Left lung (tissue), 10 donors: Measurements from ENCODE around the gene DOHH. TPM values are rescaled to one million over a fixed set of nuclear protein-coding genes. Genes with fewer than 3 reads are reported as not detected.

ENCODE experiments used
- ATAC-seq: fragments of 200-7000 bp; cut with Tn5 transposase; one replicate; pipeline ENCODE4 v1.9.1; 2020; ENCODE audit warnings: moderate library complexity
- DNase-seq, 4 donors: peaks; one replicate each; pipeline ENCODE4 v3.0.0-alpha.2; 2013 to 2020
- H3K27ac ChIP-seq, 2 donors: fragments of 200-600 bp; sonication (generic) in 1 of 2; one replicate each; pipeline versions ENCODE4 v1.5.0 to v1.8.0; 2020 to 2021
- H3K27me3 ChIP-seq, 2 donors: fragments of 200-600 bp; sonication (generic) in 1 of 2; one replicate each; pipeline versions ENCODE4 v1.5.0 to v1.8.0; 2020 to 2021
- H3K36me3 ChIP-seq, 2 donors: fragments of 200-600 bp; sonication (generic) in 1 of 2; one replicate each; pipeline versions ENCODE4 v1.5.0 to v1.8.0; 2020 to 2021
- H3K4me1 ChIP-seq, 2 donors: fragments of 200-600 bp; one replicate each; pipeline ENCODE4 v1.8.0; 2021
- H3K4me3 ChIP-seq, 2 donors: fragments of 200-600 bp; sonication (generic) in 1 of 2; one replicate each; pipeline versions ENCODE4 v1.5.0 to v1.8.0; 2020 to 2021; ENCODE audit warnings: mild to moderate bottlenecking in 1 of 2
- H3K9me3 ChIP-seq, 2 donors: fragments of 200-600 bp; sonication (generic) in 1 of 2; one replicate each; pipeline versions ENCODE4 v1.5.0 to v1.8.0; 2020 to 2021
- CTCF ChIP-seq, 2 donors: fragments of 200-600 bp; sonication (generic) in 1 of 2; IDR thresholded peaks; one replicate each; pipeline versions ENCODE4 v1.5.0 to v1.8.0; 2021; ENCODE audit warnings: antibody characterized with exemption in 2 of 2
- intact Hi-C, 2 donors: fragments of 100-400 bp; cut with DNase I; formaldehyde crosslinking; loops; one replicate each; pipeline versions ENCODE4 v1.11.2 to v1.14.2; 2022
- polyA plus RNA-seq, 6 donors: library from polyadenylated mRNA; unstranded; fragments of 120-200 nt; gene quantifications; one replicate each; pipeline ENCODE4 v1.2.1, GENCODE V29; 2013; ENCODE audit not compliant: insufficient read length in 6 of 6
- total RNA-seq, 2 donors: library from RNA; stranded (reverse); fragmentation: NEBNext Ultra II Directional; extraction: Animal tissue kit (Norgen Biotek cat#: 25700); gene quantifications; one replicate each; pipeline ENCODE4 v1.2.1, GENCODE V29; 2021
- donor health status: DM: no; HTN: yes; CAD: no.
- donor health status: DM: no; HTN: no; CAD: no.

The DOHH gene
- total and polyA plus RNA-seq, 8 donors, result 5.8 to 14.1 (median 7.9) TPM

GRCh38 chr19:3543150-3544057 is 42.9 kb upstream of the DOHH start:
- intact Hi-C loops, result loop anchor here in 1 of 2 donors (10.0 kb wide), 1 partner anchor 71 kb away; no protein-coding TSS in a partner anchor
- Histone ChIP-seq H3K9me3 (no peaks in the 10 kb centered on the region), H3K36me3 (peaks cover 0 to 70% of the 10 kb centered on the region in 2 donors), H3K4me3 (no peak overlapping the region), H3K4me1 (peaks cover 0 to 11% of the 10 kb centered on the region in 2 donors), H3K27ac (no peak overlapping the region), H3K27me3 (no peaks in the 10 kb centered on the region)
- no peak for TF ChIP-seq CTCF (IDR thresholded peaks at IDR 0.05)
- DNase-seq (no peak), ATAC-seq (no peak)

GRCh38 chr19:3539756-3540118 is 39.3 kb upstream of the DOHH start:
- intact Hi-C loops, result loop anchor here in 1 of 2 donors (10.0 kb wide), 1 partner anchor 75 kb away; no protein-coding TSS in a partner anchor
- no peak for DNase-seq
- Histone ChIP-seq H3K27me3 (no peaks in the 10 kb centered on the region), H3K27ac (no peak overlapping the region), H3K36me3 (peaks cover 0 to 67% of the 10 kb centered on the region in 2 donors), H3K4me3 (no peak overlapping the region), H3K9me3 (no peaks in the 10 kb centered on the region), H3K4me1 (no peaks in the 10 kb centered on the region)
- no peak for TF ChIP-seq CTCF (IDR thresholded peaks at IDR 0.05)
- ATAC-seq, result no peak

DNA sequence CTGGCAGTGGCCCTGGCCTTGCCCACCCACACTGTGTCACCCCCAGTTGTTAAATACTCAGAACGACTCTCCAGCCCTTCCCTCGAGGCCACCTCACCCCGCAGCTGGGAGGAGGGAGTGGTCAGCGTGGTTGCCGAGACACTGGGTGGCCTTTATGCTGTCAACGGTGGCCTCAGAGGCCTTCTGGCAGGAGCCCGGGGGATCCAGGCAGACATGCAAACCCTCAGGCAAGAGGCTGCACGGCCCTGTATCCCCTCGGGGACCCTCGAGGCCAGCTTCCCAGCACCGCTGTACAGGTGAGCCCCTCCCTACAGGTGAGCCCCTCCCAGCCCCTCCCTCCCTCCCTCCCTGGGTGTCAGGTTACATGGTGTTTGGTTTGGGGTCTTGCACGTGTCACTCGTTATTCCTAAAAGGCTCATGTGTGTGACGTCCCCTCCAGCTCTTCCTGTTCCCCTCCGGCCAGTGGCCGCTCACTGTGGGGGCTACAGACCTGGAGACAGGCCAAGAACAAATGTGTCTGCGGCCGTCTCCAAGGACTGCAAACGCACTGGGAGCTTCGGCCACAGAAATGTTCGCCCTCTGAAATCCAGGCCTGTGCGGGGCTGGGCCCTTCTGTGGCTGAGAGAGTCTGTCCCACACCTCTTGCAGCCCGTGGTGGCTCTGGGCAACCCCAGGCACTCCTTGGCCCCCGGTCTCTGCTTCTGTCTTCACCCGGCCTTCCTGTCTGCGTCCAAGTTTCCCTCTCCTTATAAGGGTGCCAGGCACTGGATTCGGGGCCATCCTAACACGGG is 38.7 kb upstream of the DOHH start, which contains the start of gene TEKTIP1:
TSS of gene TEKTIP1 (plus strand) at position 210 of the 791 bp plus-strand sequence. CDS start at position 214, 4 bp downstream.
- no peak within 1 kb of the TSS for H3K4me3 ChIP-seq
- no peaks in the 10 kb centered on the region for H3K4me1 ChIP-seq
- ATAC-seq (no peak), DNase-seq (no peak)
- H3K27me3 ChIP-seq, result no peaks in the 10 kb centered on the region
- intact Hi-C loops, result no loop called here
- peak within 1 kb of the TSS in 1 of 2 donors; percentile 18 for H3K27ac ChIP-seq
- no peaks in the 10 kb centered on the region for H3K9me3 ChIP-seq
- peaks cover 0 to 67% of the 10 kb centered on the region in 2 donors for H3K36me3 ChIP-seq
- TF ChIP-seq CTCF (IDR thresholded peaks at IDR 0.05), result no peak

DNA sequence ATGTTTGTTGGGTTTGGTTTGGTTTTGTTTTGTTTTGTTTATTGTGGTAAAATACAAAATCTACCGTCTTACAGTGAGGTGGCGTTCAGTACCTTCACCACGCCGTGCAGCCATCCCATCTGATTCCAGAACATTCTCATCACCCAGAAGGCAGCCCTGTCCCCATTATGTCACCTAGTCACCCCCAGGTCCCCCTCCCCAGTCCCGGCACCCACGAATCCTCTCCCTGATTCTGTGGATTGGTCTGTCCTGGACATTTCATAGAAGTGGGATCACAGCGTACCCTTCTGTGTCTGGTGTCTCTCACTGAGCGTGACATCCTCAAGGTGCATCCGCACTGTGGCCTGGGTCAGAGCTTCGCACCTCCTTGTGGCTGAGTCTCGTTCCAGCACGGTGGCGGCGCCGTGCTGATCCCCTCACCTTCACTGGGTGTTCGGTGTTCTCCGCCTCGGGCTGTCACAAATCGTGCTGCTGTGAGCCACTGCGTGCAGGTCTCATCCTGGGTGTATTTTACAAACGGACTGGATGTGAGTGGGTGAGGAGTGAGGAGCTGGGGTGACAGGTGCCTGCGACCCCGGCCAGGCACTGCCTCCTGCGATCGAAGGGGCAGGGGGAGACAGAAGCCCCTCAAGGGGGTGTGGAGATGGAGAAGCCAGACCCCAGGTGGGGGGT is 37.9 kb upstream of the DOHH start:
- no peaks in the 10 kb centered on the region for H3K27me3 ChIP-seq

More for the DNA sequence above, 37.9 kb upstream of the DOHH start:
- Histone ChIP-seq H3K4me3 (no peak overlapping the region), H3K36me3 (peaks cover 0 to 67% of the 10 kb centered on the region in 2 donors), H3K9me3 (no peaks in the 10 kb centered on the region), H3K4me1 (no peaks in the 10 kb centered on the region), H3K27ac (no peak overlapping the region)
- DNase-seq, result no peak
- intact Hi-C loops, result no loop called here
- no peak for TF ChIP-seq CTCF (IDR thresholded peaks at IDR 0.05)
- ATAC-seq, result no peak
